Measurements from ENCODE around the gene ANAPC16.

GRCh38 chr10:72273410-72274212, 57.8 kb downstream of the ANAPC16 start, which contains the start of gene DDIT4:
- TF ChIP-seq EP300 (IDR thresholded peaks at IDR 0.05) = 0 out of 5 replicates have a peak, but pooled peaks of 1 of the 2 experiments have one; percentile 35
- TF ChIP-seq CTCF (IDR thresholded peaks at IDR 0.05) = no peak
- peak; percentile 29; the same call in 1 of the 2 replicates for TF ChIP-seq REST (IDR thresholded peaks at IDR 0.05)
- TF ChIP-seq JUNB (IDR thresholded peaks at IDR 0.05) = no peak
- peak; percentile 76 for TF ChIP-seq MAX (IDR thresholded peaks at IDR 0.05)
- TF ChIP-seq PHF8 (IDR thresholded peaks at IDR 0.05; ENCODE audit: borderline replicate concordance, low read depth) = peak; percentile 26; the same call in 1 of the 2 replicates
- TF ChIP-seq TP53 (CRISPR knock-in tag; IDR thresholded peaks at IDR 0.05) = no peak; the same call in 1 of the 2 replicates
- TF ChIP-seq JUN (IDR thresholded peaks at IDR 0.05) = peak; percentile 98 to 100
- TF ChIP-seq ZSCAN20 (CRISPR knock-in tag; IDR thresholded peaks at IDR 0.05) = no peak

Measured in A549 (cell line).